PC-9 (cell line): ENCODE data around the gene SIPA1L2.

Source experiments
- CTCF ChIP-seq: fragments of 200-600 bp; sonication (generic); conservative IDR thresholded peaks from 2 replicates; pipeline ENCODE4 v1.6.1; 2017; ENCODE audit warnings: mixed run types, antibody characterized with exemption, mild to moderate bottlenecking, moderate library complexity
- EZH2 ChIP-seq: fragments of 200-600 bp; sonication (generic); IDR thresholded peaks from 2 replicates; pipeline ENCODE4 v1.8.0; 2017; ENCODE audit warnings: antibody characterized with exemption, low read depth

DNA sequence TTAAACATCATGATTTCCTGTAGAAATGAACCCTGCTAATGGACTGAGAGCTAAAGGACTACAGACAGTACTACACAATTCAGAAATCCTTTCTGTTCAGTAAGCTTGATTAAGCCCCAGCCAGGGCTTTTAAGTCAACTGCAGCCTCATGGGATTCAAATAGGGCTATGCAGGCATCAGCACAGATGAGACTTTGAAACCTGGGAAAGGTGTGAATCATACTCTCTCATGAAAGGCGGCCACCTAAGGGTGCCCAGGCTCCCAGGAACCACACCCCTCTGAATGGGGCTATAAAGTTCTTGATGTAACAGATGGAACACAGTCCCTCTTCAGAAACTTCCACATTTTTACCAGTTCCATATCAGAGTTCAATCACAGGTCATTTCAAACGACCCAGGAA lies 7.6 kb downstream of the SIPA1L2 start:
- TF ChIP-seq CTCF (no peak), EZH2 (no peak)
